SJSA1 (cell line): ENCODE data around the gene POU6F2. TPM values are rescaled to one million over a fixed set of nuclear protein-coding genes. Genes with fewer than 3 reads are reported as not detected.
"Not testable (repeated sequence)": the region's sequence is repeated elsewhere in the genome, so short reads cannot be mapped to it uniquely, and the experiment has no call there.

Experiments
- DNase-seq, 2 experiments: peaks; one replicate each; pipeline ENCODE4 v3.0.0-alpha.2; 2015 to 2020; ENCODE audit warnings: low spot score in 2 of 2, low read depth in 1 of 2
- H3K27ac ChIP-seq: fragments of 250-450 bp; sonication (Bioruptor Pico); 2 replicates; pipeline ENCODE4 v1.5.1; 2020; ENCODE audit warnings: mild to moderate bottlenecking, moderate library complexity
- H3K27me3 ChIP-seq: fragments of 250-450 bp; sonication (Bioruptor Pico); replicated peaks from 2 replicates; pipeline ENCODE4 v1.5.1; 2020; ENCODE audit warnings: mild to moderate bottlenecking, moderate library complexity
- H3K36me3 ChIP-seq: fragments of 250-450 bp; sonication (Bioruptor Pico); 2 replicates; pipeline ENCODE4 v1.5.1; 2020; ENCODE audit warnings: mild to moderate bottlenecking
- H3K4me1 ChIP-seq: fragments of 250-450 bp; sonication (Bioruptor Pico); replicated peaks from 2 replicates; pipeline ENCODE4 v1.6.1; 2021; ENCODE audit warnings: mild to moderate bottlenecking
- H3K4me3 ChIP-seq: fragments of 250-450 bp; sonication (Bioruptor Pico); 2 replicates; pipeline ENCODE4 v1.5.1; 2020; ENCODE audit warnings: mild to moderate bottlenecking
- H3K9me3 ChIP-seq: fragments of 250-450 bp; sonication (Bioruptor Pico); replicated peaks from 2 replicates; pipeline ENCODE4 v1.5.1; 2020; ENCODE audit warnings: mild to moderate bottlenecking
- total RNA-seq: library from RNA; depleted of rRNA; stranded (reverse); fragments of >200 nt; shearing (Covaris generic); gene quantifications from 2 replicates; pipeline ENCODE4 v1.2.3, GENCODE V29; 2014

The POU6F2 gene
- total RNA-seq, 1 experiment from 2014 or later, result not detected

GRCh38 chr7:39313376-39313775 lies 335.7 kb downstream of the POU6F2 start:
- Histone ChIP-seq H3K27me3 (no peaks in the 10 kb centered on the region), H3K27ac (no peak overlapping the region), H3K4me1 (no peaks in the 10 kb centered on the region; the same call in 1 of the 2 replicates), H3K4me3 (no peak overlapping the region), H3K9me3 (no peaks in the 10 kb centered on the region), H3K36me3 (no peaks in the 10 kb centered on the region)
- DNase-seq, result no peak

DNA sequence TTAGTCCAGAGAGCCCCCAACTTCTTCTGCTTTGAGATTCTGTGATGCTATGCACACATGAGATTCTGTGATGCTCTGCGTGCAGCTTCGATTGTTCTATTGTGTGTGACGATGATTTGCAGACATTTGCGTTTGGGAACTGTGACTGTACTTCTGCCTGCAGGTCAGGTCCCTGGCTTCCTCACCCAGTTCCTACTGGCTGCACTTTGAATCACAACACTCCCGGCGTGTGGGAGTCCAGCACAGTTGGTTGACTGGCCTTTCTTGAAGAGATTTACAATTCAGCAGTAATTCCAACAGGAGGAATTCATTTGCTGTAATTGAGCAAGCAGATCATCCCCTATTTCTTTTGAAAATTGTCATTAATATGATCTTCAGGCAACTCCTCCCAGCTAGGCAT lies 336.3 kb downstream of the POU6F2 start:
- Histone ChIP-seq H3K4me1 (no peaks in the 10 kb centered on the region; the same call in 1 of the 2 replicates), H3K27ac (no peak overlapping the region), H3K27me3 (no peaks in the 10 kb centered on the region), H3K4me3 (no peak overlapping the region), H3K36me3 (no peaks in the 10 kb centered on the region), H3K9me3 (no peaks in the 10 kb centered on the region)
- no peak for DNase-seq

DNA sequence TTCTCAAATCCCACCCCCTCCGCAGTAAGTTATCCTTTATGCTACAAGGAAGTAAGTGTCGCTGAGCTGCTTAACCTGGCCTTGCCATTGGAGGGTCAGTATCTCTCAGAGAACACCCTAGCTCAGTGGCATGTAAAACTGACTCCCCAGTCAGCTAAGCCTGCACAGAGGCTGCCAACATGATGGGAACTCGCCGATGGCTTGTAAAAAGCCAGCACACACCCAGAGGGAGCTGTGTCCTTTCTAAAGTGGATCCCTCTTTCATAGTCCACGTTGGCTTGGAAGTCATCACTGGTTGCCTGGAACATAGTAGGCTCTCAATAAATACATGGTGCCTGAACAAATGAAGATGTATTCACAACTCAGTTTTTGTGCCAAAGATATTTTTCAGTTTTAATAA lies 339.4 kb downstream of the POU6F2 start:
- H3K4me1 ChIP-seq, result no peaks in the 10 kb centered on the region
- no peaks in the 10 kb centered on the region for H3K27me3 ChIP-seq
- H3K36me3 ChIP-seq, result no peaks in the 10 kb centered on the region
- DNase-seq, result no peak
- H3K9me3 ChIP-seq, result no peaks in the 10 kb centered on the region
- no peak overlapping the region for H3K4me3 ChIP-seq
- H3K27ac ChIP-seq, result no peak overlapping the region

DNA sequence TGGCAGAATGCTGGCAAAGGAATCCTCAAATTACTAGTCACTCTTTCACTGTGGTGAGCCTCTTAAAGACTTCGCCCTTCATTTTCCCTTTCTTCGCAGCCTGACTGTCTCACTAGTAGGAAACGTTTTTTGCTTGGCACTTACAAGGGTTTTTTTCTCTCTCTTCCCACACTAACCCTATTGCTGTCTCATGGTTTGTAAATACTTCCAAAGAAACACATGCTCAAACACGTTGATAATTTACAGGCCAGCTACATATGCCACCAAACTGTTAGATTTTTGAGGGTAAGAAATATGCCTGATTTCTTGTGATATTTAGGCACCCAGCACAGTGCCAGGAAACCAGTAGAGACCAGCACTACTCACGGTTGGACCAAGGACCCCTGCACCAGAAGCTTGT lies 340.2 kb downstream of the POU6F2 start:
- H3K4me1 ChIP-seq, result no peaks in the 10 kb centered on the region
- H3K9me3 ChIP-seq, result no peaks in the 10 kb centered on the region
- no peaks in the 10 kb centered on the region; the same call in 1 of the 2 replicates for H3K27me3 ChIP-seq
- H3K36me3 ChIP-seq, result no peaks in the 10 kb centered on the region
- H3K27ac ChIP-seq, result no peak overlapping the region
- DNase-seq, result no peak
- H3K4me3 ChIP-seq, result no peak overlapping the region

GRCh38 chr7:39321245-39321644 lies 343.5 kb downstream of the POU6F2 start:
- Histone ChIP-seq H3K27ac (no peak overlapping the region), H3K9me3 (no peaks in the 10 kb centered on the region), H3K27me3 (no peaks in the 10 kb centered on the region; the same call in none of the 2 replicates), H3K4me3 (no peak overlapping the region), H3K4me1 (no peaks in the 10 kb centered on the region), H3K36me3 (no peaks in the 10 kb centered on the region)
- no peak for DNase-seq

DNA sequence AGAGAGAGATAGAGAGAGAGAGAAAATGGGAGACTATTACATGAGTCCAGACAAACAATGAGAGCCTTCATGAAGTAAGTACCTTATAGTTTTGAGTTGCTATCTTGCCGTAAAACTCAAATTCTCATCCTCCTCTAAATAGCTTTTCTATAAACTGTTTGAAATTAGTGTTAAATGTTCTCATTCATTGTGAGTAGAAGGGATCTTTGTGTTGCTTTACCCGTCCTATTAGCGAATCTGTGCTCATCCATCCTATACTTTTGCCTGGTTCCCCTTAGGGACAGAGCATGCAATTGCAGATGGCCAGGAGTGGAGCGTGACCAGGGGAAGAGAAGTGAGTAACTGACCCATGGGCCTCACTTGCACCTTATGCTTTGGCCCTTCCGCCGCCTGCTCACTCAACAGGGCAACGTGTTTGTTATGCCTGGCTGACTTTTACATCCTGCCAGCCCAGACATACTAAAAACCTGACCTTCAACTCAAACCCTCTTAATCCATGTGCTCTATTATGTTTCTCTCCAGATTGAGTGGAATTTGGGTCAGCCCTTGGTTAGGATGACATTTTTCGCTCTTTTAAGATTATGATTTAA lies 344.3 kb downstream of the POU6F2 start:
- no peaks in the 10 kb centered on the region for H3K9me3 ChIP-seq
- no peak overlapping the region for H3K4me3 ChIP-seq

DNA sequence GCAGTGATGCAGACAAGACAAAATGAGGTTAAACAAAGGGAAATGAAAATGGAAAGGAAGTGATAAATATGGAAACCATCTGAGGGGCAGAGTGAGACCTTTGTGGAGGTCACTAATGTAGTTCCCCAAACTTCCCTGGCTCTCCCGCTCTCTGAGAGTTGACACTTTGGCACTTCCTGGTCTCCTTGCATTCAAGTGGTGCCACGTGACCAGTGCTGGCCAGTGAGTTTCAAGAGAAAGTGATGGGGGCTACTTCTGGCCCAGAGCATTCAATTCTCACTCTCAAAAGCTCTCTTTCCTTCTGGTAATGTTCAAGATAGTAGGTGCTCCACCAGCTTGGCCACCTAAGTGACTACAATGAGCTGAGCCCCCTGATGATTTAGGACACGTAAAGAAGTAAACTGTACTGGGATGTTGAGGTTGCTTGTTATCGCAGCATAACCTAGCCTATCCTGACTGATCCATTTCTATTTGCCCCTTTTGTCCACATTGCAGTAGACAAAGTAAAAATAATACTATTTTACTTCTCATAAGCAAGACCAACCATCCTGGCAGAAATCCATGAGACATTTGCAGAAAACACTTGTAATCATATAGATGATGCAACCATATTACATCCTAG lies 346.5 kb downstream of the POU6F2 start:
- no peaks in the 10 kb centered on the region; the same call in none of the 2 replicates for H3K27me3 ChIP-seq
- no peak overlapping the region for H3K4me3 ChIP-seq
- H3K9me3 ChIP-seq, result no peaks in the 10 kb centered on the region
- no peaks in the 10 kb centered on the region for H3K36me3 ChIP-seq
- no peak for DNase-seq
- H3K27ac ChIP-seq, result no peak overlapping the region
- no peaks in the 10 kb centered on the region for H3K4me1 ChIP-seq

More for the DNA sequence above, 344.3 kb downstream of the POU6F2 start:
- DNase-seq, result no peak
- no peak overlapping the region for H3K27ac ChIP-seq
- no peaks in the 10 kb centered on the region; the same call in none of the 2 replicates for H3K27me3 ChIP-seq
- no peaks in the 10 kb centered on the region for H3K36me3 ChIP-seq
- H3K4me1 ChIP-seq, result no peaks in the 10 kb centered on the region

DNA sequence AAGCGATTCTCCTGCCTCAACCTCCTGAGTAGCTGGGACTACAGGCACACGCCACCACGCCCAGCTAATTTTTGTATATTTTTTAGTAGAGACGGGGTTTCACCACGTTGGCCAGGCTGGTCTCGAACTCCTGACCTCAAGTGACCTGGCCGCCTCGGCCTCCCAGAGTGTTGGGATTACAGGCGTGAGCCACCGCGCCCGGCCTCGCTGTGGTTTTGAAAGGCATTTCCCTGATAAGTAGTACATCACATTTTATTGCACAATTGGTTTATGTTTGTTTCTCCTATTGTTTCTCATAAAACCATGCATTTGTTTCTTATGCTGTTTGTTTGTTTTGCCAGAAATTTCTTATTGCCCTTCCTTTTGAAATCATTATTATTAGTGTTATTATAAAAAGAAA lies 353.9 kb downstream of the POU6F2 start:
- peaks cover 19% of the 10 kb centered on the region for H3K4me1 ChIP-seq
- not testable (repeated sequence) for H3K4me3 ChIP-seq, H3K9me3 ChIP-seq, H3K27me3 ChIP-seq, H3K36me3 ChIP-seq
- peak in 1 of 2 experiments; percentile 73 for DNase-seq
- peak overlapping the region; percentile 4; the same call in 1 of the 2 replicates for H3K27ac ChIP-seq

DNA sequence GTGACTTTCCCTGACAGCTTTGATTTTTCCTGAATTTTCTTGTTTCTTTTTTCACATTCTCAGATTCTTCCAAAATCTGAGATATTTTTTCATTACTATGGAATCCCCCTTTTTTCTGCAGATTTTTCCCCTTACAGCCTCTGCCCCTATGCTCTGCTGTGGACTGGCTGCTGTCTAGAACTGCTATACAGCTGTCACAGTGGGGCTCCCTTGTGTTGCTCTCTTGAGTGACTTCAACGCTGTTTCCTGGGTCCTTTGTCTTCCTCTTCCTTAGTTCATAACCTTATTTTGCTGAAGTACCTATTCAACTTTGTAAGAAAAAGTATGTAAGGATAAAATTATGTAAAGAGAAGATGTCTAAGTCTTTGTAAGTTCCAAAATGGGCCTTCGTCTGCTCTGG lies 354.4 kb downstream of the POU6F2 start:
- Histone ChIP-seq H3K36me3 (no peaks in the 10 kb centered on the region), H3K27me3 (no peaks in the 10 kb centered on the region), H3K4me1 (peaks cover 22% of the 10 kb centered on the region), H3K9me3 (no peaks in the 10 kb centered on the region), H3K27ac (peak overlapping the region; percentile 4; the same call in 1 of the 2 replicates), H3K4me3 (no peak overlapping the region)
- DNase-seq, result no peak

- no peaks in the 10 kb centered on the region for H3K27me3 ChIP-seq
- H3K4me1 ChIP-seq, result peaks cover 22% of the 10 kb centered on the region
- no peaks in the 10 kb centered on the region for H3K36me3 ChIP-seq
- H3K4me3 ChIP-seq, result no peak overlapping the region
- no peaks in the 10 kb centered on the region for H3K9me3 ChIP-seq
- H3K27ac ChIP-seq, result no peak overlapping the region
- DNase-seq, result no peak
These were observed 356.0 kb downstream of the POU6F2 start for GRCh38 chr7:39333701-39334100.

- Histone ChIP-seq H3K4me1 (peaks cover 24% of the 10 kb centered on the region), H3K27ac (no peak overlapping the region), H3K36me3 (no peaks in the 10 kb centered on the region), H3K27me3 (no peaks in the 10 kb centered on the region), H3K4me3 (no peak overlapping the region), H3K9me3 (no peaks in the 10 kb centered on the region)
- DNase-seq, result peak in 1 of 2 experiments; percentile 19
These were observed 358.7 kb downstream of the POU6F2 start for GRCh38 chr7:39336442-39336841.

DNA sequence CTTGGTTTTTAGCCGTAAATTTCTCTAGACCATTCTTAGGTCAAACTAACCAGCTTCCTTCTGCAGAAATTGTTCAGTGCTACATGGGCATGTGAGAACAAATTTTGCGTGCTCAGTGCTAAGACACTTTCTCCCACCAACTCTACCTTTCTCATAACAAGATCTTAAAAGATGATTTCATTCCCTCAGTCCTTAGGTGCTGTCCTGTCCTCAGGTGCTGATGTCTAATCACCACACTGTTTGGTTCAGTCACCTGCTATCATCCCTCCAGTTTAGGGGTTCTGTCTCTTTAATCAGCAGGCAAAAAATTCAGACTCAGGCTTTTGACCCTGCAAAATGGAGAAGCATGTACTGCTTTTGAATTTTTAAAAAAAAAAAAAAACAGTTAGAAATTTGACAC lies 361.0 kb downstream of the POU6F2 start:
- Histone ChIP-seq H3K36me3 (no peaks in the 10 kb centered on the region), H3K9me3 (no peaks in the 10 kb centered on the region), H3K4me1 (peaks cover 17% of the 10 kb centered on the region), H3K4me3 (no peak overlapping the region), H3K27ac (no peak overlapping the region), H3K27me3 (no peaks in the 10 kb centered on the region)
- no peak for DNase-seq

GRCh38 chr7:39339591-39339990 lies 361.9 kb downstream of the POU6F2 start:
- no peak for DNase-seq
- H3K4me3 ChIP-seq, result no peak overlapping the region
- H3K9me3 ChIP-seq, result no peaks in the 10 kb centered on the region

GRCh38 chr7:39341083-39341482 lies 363.4 kb downstream of the POU6F2 start:
- H3K9me3 ChIP-seq, result no peaks in the 10 kb centered on the region
- no peaks in the 10 kb centered on the region for H3K27me3 ChIP-seq
- H3K27ac ChIP-seq, result no peak overlapping the region
- no peak overlapping the region for H3K4me3 ChIP-seq
- DNase-seq, result peak in 1 of 2 experiments; percentile 18
- peaks cover 17% of the 10 kb centered on the region for H3K4me1 ChIP-seq
- H3K36me3 ChIP-seq, result no peaks in the 10 kb centered on the region

More at GRCh38 chr7:39339591-39339990, 361.9 kb downstream of the POU6F2 start:
- Histone ChIP-seq H3K27ac (no peak overlapping the region), H3K27me3 (no peaks in the 10 kb centered on the region), H3K36me3 (no peaks in the 10 kb centered on the region), H3K4me1 (peaks cover 17% of the 10 kb centered on the region)
